NCI-H2196 (cell line): ENCODE results near the gene RLBP1.
A peak's percentile ranks its signal among the peaks of the same experiment; 100 is the strongest.

ENCODE experiments used
- DNase-seq: peaks from one replicate; lab custom pipeline; 2025; ENCODE audit not compliant: unreplicated experiment; lab: John Stamatoyannopoulos, UW

RLBP1 gene

GRCh38 chr15:89206908-89207331 lies 14.5 kb downstream of the RLBP1 start:
- peak; percentile 43 for DNase-seq

- no peak for DNase-seq
Observed at GRCh38 chr15:89205991-89206585, 15.3 kb downstream of the RLBP1 start.

GRCh38 chr15:89203705-89204273 lies 17.6 kb downstream of the RLBP1 start:
- DNase-seq: no peak

GRCh38 chr15:89201465-89202005 lies 19.8 kb downstream of the RLBP1 start:
- no peak for DNase-seq

GRCh38 chr15:89200182-89200581 lies 21.2 kb downstream of the RLBP1 start:
- no peak for DNase-seq

- no peak for DNase-seq
Observed at GRCh38 chr15:89199746-89200145, 21.6 kb downstream of the RLBP1 start.

- no peak for DNase-seq
Observed at GRCh38 chr15:89198934-89199333, 22.4 kb downstream of the RLBP1 start.

- DNase-seq: no peak
Observed at GRCh38 chr15:89198196-89198595, 23.2 kb downstream of the RLBP1 start.

- no peak for DNase-seq
Observed at GRCh38 chr15:89197503-89197971, 23.8 kb downstream of the RLBP1 start.

- peak; percentile 29 for DNase-seq
Observed at GRCh38 chr15:89196994-89197393, 24.4 kb downstream of the RLBP1 start.

- no peak for DNase-seq
Observed at GRCh38 chr15:89196241-89196640, 25.1 kb downstream of the RLBP1 start.

- no peak for DNase-seq
Observed at GRCh38 chr15:89195836-89196235, 25.5 kb downstream of the RLBP1 start.

- no peak for DNase-seq
Observed at GRCh38 chr15:89194608-89195007, 26.8 kb downstream of the RLBP1 start.

GRCh38 chr15:89192766-89193165 lies 28.6 kb downstream of the RLBP1 start:
- no peak for DNase-seq

- no peak for DNase-seq
Observed at GRCh38 chr15:89192136-89192535, 29.2 kb downstream of the RLBP1 start.

- peak; percentile 5 for DNase-seq
Observed at GRCh38 chr15:89187986-89188514, 33.3 kb downstream of the RLBP1 start.

GRCh38 chr15:89187301-89187985 lies 33.9 kb downstream of the RLBP1 start:
- no peak for DNase-seq

GRCh38 chr15:89186803-89187202 lies 34.6 kb downstream of the RLBP1 start:
- DNase-seq: no peak

- DNase-seq: no peak
Observed at GRCh38 chr15:89184886-89185526, 36.4 kb downstream of the RLBP1 start.

- DNase-seq: peak; percentile 18
Observed at GRCh38 chr15:89184357-89184756, 37.0 kb downstream of the RLBP1 start.
